B cell (primary cell): ENCODE data around the gene FRMD6. TPM values are rescaled to one million over a fixed set of nuclear protein-coding genes. Genes with fewer than 3 reads are reported as not detected.

Experiments
- ATAC-seq: fragments of 200-7000 bp; cut with Tn5 transposase; one replicate; pipeline ENCODE4 v1.10.0; 2021; ENCODE audit warnings: low read depth, mild to moderate bottlenecking, moderate number of reproducible peaks, moderate library complexity
- CTCF ChIA-PET: fragments of 350-600 bp; sonication (Branson Sonifier 250); formaldehyde crosslinking; loops from one replicate; lab custom pipeline; 2021; ENCODE audit warnings: antibody characterized with exemption, inconsistent platforms; lab: Charles Lee
- POLR2A ChIA-PET: fragments of 350-600 bp; sonication (Branson Sonifier 250); formaldehyde crosslinking; loops from one replicate; lab custom pipeline; 2021; ENCODE audit warnings: antibody characterized with exemption; lab: Charles Lee
- DNase-seq: peaks from one replicate; pipeline ENCODE4 v3.0.0; 2013
- H2AFZ ChIP-seq: 2 replicates; pipeline ENCODE4 v1.6.1; 2012; ENCODE audit warnings: mild to moderate bottlenecking, low read depth, low read length; ENCODE audit not compliant: insufficient read depth, poor library complexity, severe bottlenecking
- H3K27ac ChIP-seq, 2 donors: 1 replicate in 1 of 2; 2 replicates in 1 of 2; pipeline ENCODE4 v1.5.1; 2012 to 2013; ENCODE audit warnings: low read length in 2 of 2, mild to moderate bottlenecking in 2 of 2, moderate library complexity in 1 of 2
- H3K27me3 ChIP-seq, 4 experiments: fragments of 200-600 bp in 1 of 4; sonication (generic) in 1 of 4; replicated peaks in 1 of 4; 1 replicate in 2 of 4; 2 replicates in 2 of 4; pipeline versions ENCODE4 v1.6.1 to v1.7.0; 2013 to 2016; ENCODE audit warnings: low read length in 3 of 4, mild to moderate bottlenecking in 2 of 4, mixed read lengths in 1 of 4, moderate library complexity in 1 of 4; ENCODE audit not compliant: insufficient read depth in 4 of 4, control insufficient read depth in 3 of 4; ENCODE audit errors: control extremely low read depth in 1 of 4
- H3K36me3 ChIP-seq, 2 experiments: replicated peaks in 1 of 2; 1 replicate in 1 of 2; 2 replicates in 1 of 2; pipeline versions ENCODE4 v1.6.1 to v1.7.1; 2013; ENCODE audit warnings: low read length in 1 of 2; ENCODE audit not compliant: insufficient read depth in 2 of 2, control insufficient read depth in 1 of 2; ENCODE audit errors: control extremely low read depth in 1 of 2, extremely low read depth in 1 of 2
- H3K4me1 ChIP-seq, 2 donors: fragments of 200-600 bp in 1 of 2; sonication (generic) in 1 of 2; 1 replicate in 1 of 2; 2 replicates in 1 of 2; pipeline versions ENCODE4 v1.5.1 to v1.6.1; 2013 to 2017; ENCODE audit warnings: low read length in 2 of 2; ENCODE audit not compliant: control insufficient read depth in 2 of 2, insufficient read depth in 2 of 2
- H3K4me2 ChIP-seq: replicated peaks from 2 replicates; pipeline ENCODE3; 2012; ENCODE audit warnings: mild to moderate bottlenecking, low read depth, low read length; ENCODE audit not compliant: poor library complexity, severe bottlenecking
- H3K4me3 ChIP-seq, 5 experiments: fragments of 200-600 bp in 1 of 5; sonication (generic) in 1 of 5; 1 replicate in 3 of 5; 2 replicates in 2 of 5; pipeline versions ENCODE4 v1.5.1 to v1.7.0; 2011 to 2016; ENCODE audit warnings: low read length in 4 of 5, mild to moderate bottlenecking in 4 of 5, low read depth in 2 of 5, control low read depth in 1 of 5, moderate library complexity in 1 of 5; ENCODE audit not compliant: insufficient read depth in 1 of 5; ENCODE audit errors: control extremely low read depth in 1 of 5, extremely low read depth in 1 of 5
- H3K79me2 ChIP-seq: fragments of 200-600 bp; sonication (generic); one replicate; pipeline ENCODE4 v1.6.0; 2016; ENCODE audit warnings: low read length; ENCODE audit not compliant: control insufficient read depth, insufficient read depth
- H3K9ac ChIP-seq: fragments of 200-600 bp; sonication (generic); 2 replicates; pipeline ENCODE4 v1.6.1; 2017; ENCODE audit warnings: mild to moderate bottlenecking, low read length, moderate library complexity
- H3K9me3 ChIP-seq, 3 donors: one replicate each; pipeline versions ENCODE4 v1.6.1 to v1.7.1; 2013; ENCODE audit warnings: low read length in 2 of 3; ENCODE audit not compliant: control insufficient read depth in 2 of 3, insufficient read depth in 1 of 3; ENCODE audit errors: control extremely low read depth in 1 of 3
- H4K20me1 ChIP-seq: 2 replicates; pipeline ENCODE4 v1.6.0; 2012; ENCODE audit warnings: mild to moderate bottlenecking, low read length; ENCODE audit not compliant: insufficient read depth, control insufficient read depth, poor library complexity, severe bottlenecking
- H3K27ac Mint-ChIP-seq: one replicate; pipeline ENCODE4 v1.8.0; 2021; ENCODE audit warnings: mixed read lengths
- H3K27me3 Mint-ChIP-seq: one replicate; pipeline ENCODE4 v1.8.0; 2021; ENCODE audit warnings: mixed read lengths
- H3K4me1 Mint-ChIP-seq: one replicate; pipeline ENCODE4 v1.8.0; 2021; ENCODE audit warnings: mixed read lengths
- H3K4me3 Mint-ChIP-seq: one replicate; pipeline ENCODE4 v1.8.0; 2021; ENCODE audit warnings: mixed read lengths
- H3K9me3 Mint-ChIP-seq: one replicate; pipeline ENCODE4 v1.8.0; 2022; ENCODE audit warnings: mixed read lengths; ENCODE audit not compliant: insufficient read depth
- CTCF ChIP-seq: fragments of 200-600 bp; IDR thresholded peaks from one replicate; pipeline ENCODE4 v1.8.0; 2022; ENCODE audit warnings: antibody characterized with exemption, mild to moderate bottlenecking
- EZH2 ChIP-seq: IDR thresholded peaks from 2 replicates; pipeline ENCODE4 v1.6.1; 2012; ENCODE audit warnings: borderline replicate concordance, low read depth, mild to moderate bottlenecking, moderate library complexity, low read length; ENCODE audit not compliant: insufficient read depth, poor library complexity, severe bottlenecking
- WGBS: methylation state at CpG from one replicate; pipeline ENCODE4 v1.1.5; 2013; ENCODE audit warnings: missing lambda C conversion rate; ENCODE audit not compliant: insufficient coverage; 5-methylcytosine and 5-hydroxymethylcytosine counted together
- intact Hi-C: fragments of 100-400 bp; cut with micrococcal nuclease; formaldehyde crosslinking; loops from one replicate; pipeline ENCODE4 v1.10.0; 2022
- polyA plus RNA-seq: library from polyadenylated mRNA; depleted of rRNA; stranded (reverse); fragments of >200 nt; gene quantifications from 2 replicates; pipeline ENCODE4 v1.2.3, GENCODE V29; 2012
- total RNA-seq, 2 donors: library from RNA; stranded (reverse); fragments of 120-200 nt in 1 of 2; gene quantifications; 1 replicate in 1 of 2; 2 replicates in 1 of 2; pipeline versions ENCODE4 v1.2.3 to v1.2.4, GENCODE V29; 2013 to 2022

Gene FRMD6
- total and polyA plus RNA-seq, 2 donors (not counting 1 experiment from before 2014, with no cell fraction given): 0.03 to 0.30 TPM

- Mint-ChIP-seq H3K4me3 (no peak overlapping the region), H3K27ac (no peak overlapping the region), H3K4me1 (no peaks in the 10 kb centered on the region), H3K9me3 (no peaks in the 10 kb centered on the region), H3K27me3 (peaks cover 32% of the 10 kb centered on the region)
- Histone ChIP-seq H4K20me1 (no peaks in the 10 kb centered on the region), H3K4me1 (no peaks in the 10 kb centered on the region), H3K36me3 (no peaks in the 10 kb centered on the region), H3K4me3 (no peak overlapping the region), H3K4me2 (no peak overlapping the region), H3K27me3 (peaks cover 0 to 15% (median 0%) of the 10 kb centered on the region in 4 experiments), H3K9ac (no peak overlapping the region), H3K79me2 (no peaks in the 10 kb centered on the region), H3K27ac (no peak overlapping the region), H2AFZ (no peak overlapping the region), H3K9me3 (no peaks in the 10 kb centered on the region)
- ATAC-seq (no peak), DNase-seq (no peak)
- intact Hi-C loops: no loop called here
- 100% methylated on average over 2 of the region's 4 CpGs for WGBS
- POLR2A ChIA-PET: no interaction called here
- TF ChIP-seq EZH2 (no peak), CTCF (no peak)
- CTCF ChIA-PET: no interaction called here
Observed at GRCh38 chr14:51636109-51636508, 15.6 kb upstream of the FRMD6 start.

- Mint-ChIP-seq H3K4me3 (no peak overlapping the region), H3K4me1 (no peaks in the 10 kb centered on the region), H3K27ac (no peak overlapping the region), H3K9me3 (no peaks in the 10 kb centered on the region), H3K27me3 (peaks cover 17% of the 10 kb centered on the region)
- TF ChIP-seq EZH2: no peak
- TF ChIP-seq CTCF: no peak
- no peak overlapping the region for H3K27ac ChIP-seq
- no peaks in the 10 kb centered on the region for H4K20me1 ChIP-seq
- peaks cover 0 to 15% (median 0%) of the 10 kb centered on the region in 4 experiments for H3K27me3 ChIP-seq
- ChIA-PET POLR2A (no interaction called here), CTCF (no interaction called here)
- WGBS: 80% methylated on average over 6 of the region's 7 CpGs
- ATAC-seq (no peak), DNase-seq (no peak)
- H3K79me2 ChIP-seq: no peaks in the 10 kb centered on the region
- intact Hi-C loops: no loop called here
- H2AFZ ChIP-seq: no peak overlapping the region
- H3K36me3 ChIP-seq: no peaks in the 10 kb centered on the region
- H3K9ac ChIP-seq: no peak overlapping the region
- H3K9me3 ChIP-seq: no peaks in the 10 kb centered on the region
- H3K4me3 ChIP-seq: no peak overlapping the region
- H3K4me1 ChIP-seq: no peaks in the 10 kb centered on the region
- H3K4me2 ChIP-seq: no peak overlapping the region
Observed at GRCh38 chr14:51638071-51638944, 13.4 kb upstream of the FRMD6 start.
